ENCODE results near the gene STK32A. TPM values are rescaled to one million over a fixed set of nuclear protein-coding genes. Genes with fewer than 3 reads are reported as not detected.

The STK32A gene
- total and polyA plus RNA-seq, 2 experiments from 2014 or later: 2.4 to 2.8 TPM

GRCh38 chr5:147276497-147276896, 41.7 kb downstream of the STK32A start:
- peaks cover 19% of the 10 kb centered on the region for H3K4me1 Mint-ChIP-seq
- H3K27me3 ChIP-seq (ENCODE audit: insufficient read depth): no peaks in the 10 kb centered on the region

More at GRCh38 chr5:147276497-147276896, 41.7 kb downstream of the STK32A start:
- Histone ChIP-seq H4K20me1 (replicated peaks; ENCODE audit: insufficient read depth) (no peaks in the 10 kb centered on the region), H3K9me2 (ENCODE audit: insufficient read depth) (no peaks in the 10 kb centered on the region; the same call in 1 of the 2 replicates), H2AFZ (no peak overlapping the region), H3K4me2 (no peak overlapping the region), H3K4me3 (no peak overlapping the region), H3K36me3 (ENCODE audit: insufficient read depth) (no peaks in the 10 kb centered on the region), H3F3A (replicated peaks; ENCODE audit: low read depth) (no peaks in the 10 kb centered on the region), H3K79me2 (replicated peaks; ENCODE audit: insufficient read depth) (no peaks in the 10 kb centered on the region), H3K4me1 (ENCODE audit: insufficient read depth) (no peaks in the 10 kb centered on the region), H3K27ac (ENCODE audit: low read depth) (no peak overlapping the region)
- peaks cover 7% of the 10 kb centered on the region; the same call in 2 of the 3 replicates for H3K9me3 Mint-ChIP-seq
- no peak overlapping the region; the same call in 1 of the 2 replicates for H3K27ac Mint-ChIP-seq
- TF ChIP-seq JUNB (IDR thresholded peaks at IDR 0.05; ENCODE audit: unreplicated experiment) (no peak), ETS1 (IDR thresholded peaks at IDR 0.05) (no peak), ZNF114 (CRISPR knock-in tag; IDR thresholded peaks at IDR 0.05) (no peak), STAT1 (IDR thresholded peaks at IDR 0.05; ENCODE audit: unreplicated experiment) (no peak), ZNF331 (CRISPR knock-in tag; IDR thresholded peaks at IDR 0.05; ENCODE audit: low read depth) (no peak), ZNF462 (CRISPR knock-in tag; IDR thresholded peaks at IDR 0.05) (no peak), CTCF (conservative IDR thresholded peaks at IDR 0.05; ENCODE audit: low read depth in 2 of 2) (no peak), EZH2phosphoT487 (IDR thresholded peaks at IDR 0.05; ENCODE audit: unreplicated experiment) (no peak), POLR2AphosphoS5 (IDR thresholded peaks at IDR 0.05; ENCODE audit: low read depth) (no peak)
- ATAC-seq (no peak), DNase-seq (ENCODE audit: low spot score) (no peak)
- H3K4me3 Mint-ChIP-seq: no peak overlapping the region
- H3K36me3 Mint-ChIP-seq (ENCODE audit: low read depth): peaks cover 25% of the 10 kb centered on the region
- H3K27me3 Mint-ChIP-seq (ENCODE audit: insufficient read depth, low read depth, poor library complexity): peaks cover 4% of the 10 kb centered on the region
